NB4 (cell line): Measurements from ENCODE around the gene CPNE1.

Source experiments
- DNase-seq: peaks from one replicate; pipeline ENCODE4 v3.0.0; 2010; ENCODE audit warnings: low read depth
- H3K4me3 ChIP-seq: one replicate; pipeline ENCODE4 v1.5.1; 2011; ENCODE audit warnings: mild to moderate bottlenecking, low read depth, low read length, moderate library complexity
- CTCF ChIP-seq: IDR thresholded peaks from one replicate; pipeline ENCODE4 v1.5.1; 2012; ENCODE audit warnings: low read depth, low read length
- MAX ChIP-seq: IDR thresholded peaks from 2 replicates; pipeline ENCODE4 v1.6.1; 2011; ENCODE audit warnings: low read depth, low read length
- MYC ChIP-seq: IDR thresholded peaks from 2 replicates; pipeline ENCODE4 v1.6.1; 2011; ENCODE audit warnings: low read depth, low read length
- POLR2A ChIP-seq: IDR thresholded peaks from 2 replicates; pipeline ENCODE4 v1.6.1; 2011; ENCODE audit warnings: mild to moderate bottlenecking; ENCODE audit not compliant: insufficient read length; ENCODE audit errors: extremely low read depth

Gene CPNE1

DNA sequence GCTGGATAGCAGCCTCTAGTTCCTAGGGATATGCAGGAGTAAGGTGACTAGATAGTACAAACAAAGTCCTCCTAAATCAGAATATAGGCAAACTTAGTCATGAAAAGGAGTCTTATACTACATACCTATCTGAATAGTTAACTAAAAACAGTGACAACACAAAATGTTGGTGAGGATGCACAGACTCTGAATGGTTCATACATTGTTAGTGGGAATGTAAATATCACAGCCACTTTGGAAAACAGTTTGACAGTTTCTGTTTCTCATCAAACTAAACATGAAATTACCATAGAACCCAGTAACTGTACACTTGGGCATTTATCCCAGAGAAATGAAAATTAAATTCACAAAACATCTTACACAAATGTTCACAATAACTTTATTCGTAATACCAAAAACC is 17.3 kb upstream of the CPNE1 start:
- no peak for DNase-seq
- no peak for TF ChIP-seq POLR2A
- no peak for TF ChIP-seq MAX
- no peak for TF ChIP-seq CTCF
- TF ChIP-seq MYC, result no peak
- no peak overlapping the region for H3K4me3 ChIP-seq

DNA sequence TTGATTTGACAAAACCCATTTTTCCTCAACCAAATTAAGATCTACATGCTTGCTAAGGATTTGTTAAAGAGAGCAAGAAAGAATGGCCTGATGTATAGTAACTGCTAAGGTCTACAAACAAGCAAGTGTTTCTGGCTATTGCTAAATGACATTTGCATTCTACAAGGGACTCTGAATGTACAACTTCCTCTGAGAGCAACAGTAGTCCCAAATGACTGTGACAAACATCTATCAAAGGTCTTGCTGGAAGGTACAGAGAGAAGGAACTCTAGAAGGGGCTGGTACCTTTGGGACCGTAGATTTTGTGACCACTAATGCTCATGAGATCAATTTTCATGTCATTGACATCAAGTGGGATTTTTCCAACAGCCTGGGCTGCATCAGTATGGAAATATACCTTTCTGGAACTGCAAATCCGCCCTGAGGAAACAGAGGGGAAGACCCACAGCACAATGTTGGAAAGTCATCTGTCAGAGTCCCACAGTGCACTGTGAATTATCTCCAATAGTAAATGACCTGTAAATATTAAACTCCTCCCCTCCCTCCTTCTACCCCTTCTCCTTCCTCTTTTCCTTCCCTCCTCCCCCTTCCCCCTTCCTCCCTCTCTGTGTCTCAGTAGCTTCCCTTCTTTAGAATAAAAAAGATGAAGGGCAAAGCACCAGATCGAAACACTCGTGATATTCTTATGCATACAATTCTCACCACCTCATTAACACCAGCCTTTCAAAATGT is 15.9 kb upstream of the CPNE1 start:
- DNase-seq, result peak; percentile 66

GRCh38 chr20:35674921-35675320 is 10.2 kb upstream of the CPNE1 start:
- TF ChIP-seq MYC (no peak), CTCF (no peak), POLR2A (no peak)
- no peak overlapping the region for H3K4me3 ChIP-seq
- DNase-seq, result no peak

More for the DNA sequence above, 15.9 kb upstream of the CPNE1 start:
- no peak for TF ChIP-seq MAX
- no peak for TF ChIP-seq MYC
- TF ChIP-seq POLR2A, result no peak
- TF ChIP-seq CTCF, result no peak
- H3K4me3 ChIP-seq, result no peak overlapping the region

DNA sequence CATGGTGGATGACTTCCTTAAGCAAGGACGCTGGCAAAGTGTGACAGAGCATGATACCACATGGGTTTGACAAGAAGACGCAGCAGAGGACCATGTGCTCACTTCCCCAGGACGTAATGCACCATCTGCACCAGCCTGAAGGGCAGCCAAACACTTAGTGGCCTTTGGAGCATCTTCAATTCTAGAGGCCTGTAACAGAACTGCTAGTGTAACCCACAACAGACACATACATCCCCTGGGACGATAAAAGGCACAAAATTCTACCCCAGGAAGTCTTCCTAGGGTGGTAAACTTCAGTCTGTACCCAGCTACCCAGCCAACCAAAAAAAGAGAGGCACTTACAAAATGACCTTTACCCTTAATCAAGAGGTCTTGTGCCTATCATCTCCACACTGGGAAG is 9.2 kb upstream of the CPNE1 start:
- no peak overlapping the region for H3K4me3 ChIP-seq
- TF ChIP-seq MAX (peak; percentile 37; the same call in 1 of the 2 replicates), MYC (no peak)
- DNase-seq, result no peak

DNA sequence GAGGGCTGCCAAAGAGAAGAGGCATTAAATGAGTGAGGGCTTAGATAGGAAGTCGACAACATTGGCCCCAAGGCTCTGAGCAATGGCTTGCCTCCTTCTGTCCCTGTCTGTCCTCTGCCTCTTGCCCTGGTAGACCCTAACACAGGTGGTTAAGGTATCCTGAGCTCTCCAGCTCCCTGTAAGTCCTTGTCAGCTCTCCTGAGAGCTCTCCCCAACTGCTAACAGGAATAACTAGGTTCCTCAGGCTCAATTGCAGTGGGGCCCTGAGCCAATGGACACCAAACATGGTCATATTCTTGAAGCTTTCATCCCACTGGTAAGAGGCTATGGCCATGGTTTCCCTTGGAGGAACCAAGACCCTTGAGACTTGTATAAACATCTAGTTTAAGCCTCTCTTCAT is 5.0 kb upstream of the CPNE1 start:
- H3K4me3 ChIP-seq, result no peak overlapping the region
- no peak for TF ChIP-seq MYC
- no peak for TF ChIP-seq POLR2A
- no peak for TF ChIP-seq MAX
- TF ChIP-seq CTCF, result no peak
- no peak for DNase-seq

DNA sequence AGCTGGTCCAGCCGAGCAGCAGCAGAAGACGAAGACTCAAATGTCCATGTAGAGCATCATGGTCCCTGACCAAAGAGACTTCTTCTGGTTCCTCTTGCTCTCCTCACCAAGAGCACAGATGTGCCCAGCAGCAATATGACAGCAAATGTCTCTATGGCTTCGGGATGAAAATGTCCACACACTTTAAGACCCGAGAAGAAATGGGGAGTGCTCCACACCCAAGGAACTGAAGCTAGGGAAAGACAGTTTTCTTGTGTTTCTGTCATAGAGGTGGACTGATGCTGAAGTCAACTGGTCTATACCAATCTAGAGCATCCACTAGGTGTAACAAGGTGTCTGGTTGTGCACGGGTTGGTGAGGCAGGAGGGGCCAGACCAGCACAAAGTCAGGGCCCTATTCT is 4.5 kb upstream of the CPNE1 start:
- no peak overlapping the region for H3K4me3 ChIP-seq
- DNase-seq, result no peak
- TF ChIP-seq MAX, result no peak
- no peak for TF ChIP-seq CTCF
- TF ChIP-seq MYC, result no peak
- TF ChIP-seq POLR2A, result no peak
